WTC11 (cell line): ENCODE data around the gene GYPA. TPM values are rescaled to one million over a fixed set of nuclear protein-coding genes. Genes with fewer than 3 reads are reported as not detected.

Source experiments
- ATAC-seq: fragments of 200-7000 bp; cut with Tn5 transposase; 2 replicates; pipeline ENCODE4 v1.10.0; 2021; ENCODE audit warnings: mild to moderate bottlenecking, moderate library complexity
- CTCF ChIA-PET: fragments of 300-600 bp; sonication (Branson Sonifier 250); formaldehyde crosslinking; loops from one replicate; lab custom pipeline; 2021; ENCODE audit warnings: antibody characterized with exemption; lab: Charles Lee
- POLR2A ChIA-PET: fragments of 350-600 bp; sonication (Branson Sonifier 250); formaldehyde crosslinking; loops from one replicate; lab custom pipeline; 2021; ENCODE audit warnings: antibody characterized with exemption; lab: Charles Lee
- DNase-seq: peaks from one replicate; pipeline ENCODE4 v3.0.0; 2021; ENCODE audit warnings: low spot score
- H3K27ac Mint-ChIP-seq: 2 replicates; pipeline ENCODE4 v1.8.0; 2021; ENCODE audit warnings: mixed read lengths
- H3K27me3 Mint-ChIP-seq: 2 replicates; pipeline ENCODE4 v1.8.0; 2021; ENCODE audit warnings: low read depth, mild to moderate bottlenecking, moderate library complexity, mixed read lengths
- H3K36me3 Mint-ChIP-seq: 2 replicates; pipeline ENCODE4 v1.8.0; 2021; ENCODE audit warnings: mixed read lengths
- H3K4me1 Mint-ChIP-seq: 2 replicates; pipeline ENCODE4 v1.8.0; 2022; ENCODE audit warnings: mixed read lengths
- H3K4me3 Mint-ChIP-seq: 2 replicates; pipeline ENCODE4 v1.8.0; 2021; ENCODE audit warnings: mild to moderate bottlenecking, moderate library complexity, mixed read lengths
- H3K9me3 Mint-ChIP-seq: 2 replicates; pipeline ENCODE4 v1.8.0; 2021; ENCODE audit warnings: mixed read lengths
- GABPB1 ChIP-seq: sonication (generic); formaldehyde crosslinking; IDR thresholded peaks from 2 replicates; pipeline ENCODE4 v1.8.1; 2023; ENCODE audit warnings: mild to moderate bottlenecking, missing genetic modification reagents
- GRHL2 ChIP-seq: fragments of 250-450 bp; sonication (Bioruptor Pico); IDR thresholded peaks from 2 replicates; pipeline ENCODE4 v1.8.0; 2022; ENCODE audit warnings: mild to moderate bottlenecking, moderate library complexity; ENCODE audit not compliant: insufficient replicate concordance, severe bottlenecking
- NR1H2 ChIP-seq: sonication (generic); formaldehyde crosslinking; IDR thresholded peaks from 2 replicates; pipeline ENCODE4 v1.9.0; 2021; ENCODE audit warnings: mild to moderate bottlenecking, moderate library complexity, missing genetic modification reagents
- OVOL2 ChIP-seq: fragments of 250-450 bp; sonication (Bioruptor Pico); IDR thresholded peaks from 2 replicates; pipeline ENCODE4 v1.9.0; 2021; ENCODE audit warnings: mild to moderate bottlenecking, borderline replicate concordance
- SP1 ChIP-seq: sonication (generic); formaldehyde crosslinking; conservative IDR thresholded peaks from 2 replicates; pipeline ENCODE4 v1.8.1; 2022; ENCODE audit warnings: missing genetic modification reagents
- ZNF138 ChIP-seq: sonication (generic); formaldehyde crosslinking; conservative IDR thresholded peaks from 2 replicates; pipeline ENCODE4 v1.8.1; 2022; ENCODE audit warnings: mild to moderate bottlenecking, moderate library complexity, missing genetic modification reagents
- ZNF317 ChIP-seq: sonication (generic); formaldehyde crosslinking; IDR thresholded peaks from 2 replicates; pipeline ENCODE4 v1.8.1; 2023; ENCODE audit warnings: low read depth, mild to moderate bottlenecking, moderate library complexity, missing genetic modification reagents, borderline replicate concordance
- ZNF423 ChIP-seq: fragments of 250-450 bp; sonication (Bioruptor Pico); IDR thresholded peaks from 2 replicates; pipeline ENCODE4 v2.1.2; 2022; ENCODE audit warnings: mild to moderate bottlenecking, moderate library complexity
- total RNA-seq: library from RNA; stranded (reverse); gene quantifications from 3 replicates; pipeline ENCODE4 v1.2.3, GENCODE V29; 2021
- TF ChIP-seq, protein P1 (sequence below): sonication (generic); formaldehyde crosslinking; IDR thresholded peaks from 2 replicates; pipeline ENCODE4 v1.8.1; 2023; ENCODE audit warnings: mild to moderate bottlenecking, missing genetic modification reagents
- TF ChIP-seq, protein P2 (sequence below): sonication (generic); formaldehyde crosslinking; IDR thresholded peaks from 2 replicates; pipeline ENCODE4 v1.8.1; 2023; ENCODE audit warnings: mild to moderate bottlenecking, missing genetic modification reagents, borderline replicate concordance
- TF ChIP-seq, protein P3 (sequence below): fragments of 250-450 bp; sonication (Bioruptor Pico); IDR thresholded peaks from 2 replicates; pipeline ENCODE4 v1.9.0; 2021; ENCODE audit warnings: mild to moderate bottlenecking
- TF ChIP-seq, protein P4 (sequence below): fragments of 250-450 bp; sonication (Bioruptor Pico); IDR thresholded peaks from 2 replicates; pipeline ENCODE4 v2.1.2; 2022; ENCODE audit warnings: mild to moderate bottlenecking, moderate library complexity
- TF ChIP-seq, protein P5 (sequence below): sonication (generic); formaldehyde crosslinking; IDR thresholded peaks from 2 replicates; pipeline ENCODE4 v1.8.1; 2022; ENCODE audit warnings: mild to moderate bottlenecking, moderate library complexity, missing genetic modification reagents

GYPA gene
- total RNA-seq, 1 experiment from 2014 or later, result 0.09 TPM

GRCh38 chr4:144174401-144175067 lies 34.0 kb upstream of the GYPA start (continued):
- TF ChIP-seq, protein P1, sequence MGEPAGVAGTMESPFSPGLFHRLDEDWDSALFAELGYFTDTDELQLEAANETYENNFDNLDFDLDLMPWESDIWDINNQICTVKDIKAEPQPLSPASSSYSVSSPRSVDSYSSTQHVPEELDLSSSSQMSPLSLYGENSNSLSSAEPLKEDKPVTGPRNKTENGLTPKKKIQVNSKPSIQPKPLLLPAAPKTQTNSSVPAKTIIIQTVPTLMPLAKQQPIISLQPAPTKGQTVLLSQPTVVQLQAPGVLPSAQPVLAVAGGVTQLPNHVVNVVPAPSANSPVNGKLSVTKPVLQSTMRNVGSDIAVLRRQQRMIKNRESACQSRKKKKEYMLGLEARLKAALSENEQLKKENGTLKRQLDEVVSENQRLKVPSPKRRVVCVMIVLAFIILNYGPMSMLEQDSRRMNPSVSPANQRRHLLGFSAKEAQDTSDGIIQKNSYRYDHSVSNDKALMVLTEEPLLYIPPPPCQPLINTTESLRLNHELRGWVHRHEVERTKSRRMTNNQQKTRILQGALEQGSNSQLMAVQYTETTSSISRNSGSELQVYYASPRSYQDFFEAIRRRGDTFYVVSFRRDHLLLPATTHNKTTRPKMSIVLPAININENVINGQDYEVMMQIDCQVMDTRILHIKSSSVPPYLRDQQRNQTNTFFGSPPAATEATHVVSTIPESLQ (CRISPR knock-in tag), result no peak
- TF ChIP-seq ZNF138 (CRISPR knock-in tag) (no peak), ZNF423 (CRISPR knock-in tag) (no peak), OVOL2 (CRISPR knock-in tag) (no peak), GRHL2 (CRISPR knock-in tag) (no peak), SP1 (CRISPR knock-in tag) (no peak), NR1H2 (CRISPR knock-in tag) (no peak)
- TF ChIP-seq, protein P2, sequence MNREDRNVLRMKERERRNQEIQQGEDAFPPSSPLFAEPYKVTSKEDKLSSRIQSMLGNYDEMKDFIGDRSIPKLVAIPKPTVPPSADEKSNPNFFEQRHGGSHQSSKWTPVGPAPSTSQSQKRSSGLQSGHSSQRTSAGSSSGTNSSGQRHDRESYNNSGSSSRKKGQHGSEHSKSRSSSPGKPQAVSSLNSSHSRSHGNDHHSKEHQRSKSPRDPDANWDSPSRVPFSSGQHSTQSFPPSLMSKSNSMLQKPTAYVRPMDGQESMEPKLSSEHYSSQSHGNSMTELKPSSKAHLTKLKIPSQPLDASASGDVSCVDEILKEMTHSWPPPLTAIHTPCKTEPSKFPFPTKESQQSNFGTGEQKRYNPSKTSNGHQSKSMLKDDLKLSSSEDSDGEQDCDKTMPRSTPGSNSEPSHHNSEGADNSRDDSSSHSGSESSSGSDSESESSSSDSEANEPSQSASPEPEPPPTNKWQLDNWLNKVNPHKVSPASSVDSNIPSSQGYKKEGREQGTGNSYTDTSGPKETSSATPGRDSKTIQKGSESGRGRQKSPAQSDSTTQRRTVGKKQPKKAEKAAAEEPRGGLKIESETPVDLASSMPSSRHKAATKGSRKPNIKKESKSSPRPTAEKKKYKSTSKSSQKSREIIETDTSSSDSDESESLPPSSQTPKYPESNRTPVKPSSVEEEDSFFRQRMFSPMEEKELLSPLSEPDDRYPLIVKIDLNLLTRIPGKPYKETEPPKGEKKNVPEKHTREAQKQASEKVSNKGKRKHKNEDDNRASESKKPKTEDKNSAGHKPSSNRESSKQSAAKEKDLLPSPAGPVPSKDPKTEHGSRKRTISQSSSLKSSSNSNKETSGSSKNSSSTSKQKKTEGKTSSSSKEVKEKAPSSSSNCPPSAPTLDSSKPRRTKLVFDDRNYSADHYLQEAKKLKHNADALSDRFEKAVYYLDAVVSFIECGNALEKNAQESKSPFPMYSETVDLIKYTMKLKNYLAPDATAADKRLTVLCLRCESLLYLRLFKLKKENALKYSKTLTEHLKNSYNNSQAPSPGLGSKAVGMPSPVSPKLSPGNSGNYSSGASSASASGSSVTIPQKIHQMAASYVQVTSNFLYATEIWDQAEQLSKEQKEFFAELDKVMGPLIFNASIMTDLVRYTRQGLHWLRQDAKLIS (CRISPR knock-in tag), result no peak
- TF ChIP-seq, protein P3, sequence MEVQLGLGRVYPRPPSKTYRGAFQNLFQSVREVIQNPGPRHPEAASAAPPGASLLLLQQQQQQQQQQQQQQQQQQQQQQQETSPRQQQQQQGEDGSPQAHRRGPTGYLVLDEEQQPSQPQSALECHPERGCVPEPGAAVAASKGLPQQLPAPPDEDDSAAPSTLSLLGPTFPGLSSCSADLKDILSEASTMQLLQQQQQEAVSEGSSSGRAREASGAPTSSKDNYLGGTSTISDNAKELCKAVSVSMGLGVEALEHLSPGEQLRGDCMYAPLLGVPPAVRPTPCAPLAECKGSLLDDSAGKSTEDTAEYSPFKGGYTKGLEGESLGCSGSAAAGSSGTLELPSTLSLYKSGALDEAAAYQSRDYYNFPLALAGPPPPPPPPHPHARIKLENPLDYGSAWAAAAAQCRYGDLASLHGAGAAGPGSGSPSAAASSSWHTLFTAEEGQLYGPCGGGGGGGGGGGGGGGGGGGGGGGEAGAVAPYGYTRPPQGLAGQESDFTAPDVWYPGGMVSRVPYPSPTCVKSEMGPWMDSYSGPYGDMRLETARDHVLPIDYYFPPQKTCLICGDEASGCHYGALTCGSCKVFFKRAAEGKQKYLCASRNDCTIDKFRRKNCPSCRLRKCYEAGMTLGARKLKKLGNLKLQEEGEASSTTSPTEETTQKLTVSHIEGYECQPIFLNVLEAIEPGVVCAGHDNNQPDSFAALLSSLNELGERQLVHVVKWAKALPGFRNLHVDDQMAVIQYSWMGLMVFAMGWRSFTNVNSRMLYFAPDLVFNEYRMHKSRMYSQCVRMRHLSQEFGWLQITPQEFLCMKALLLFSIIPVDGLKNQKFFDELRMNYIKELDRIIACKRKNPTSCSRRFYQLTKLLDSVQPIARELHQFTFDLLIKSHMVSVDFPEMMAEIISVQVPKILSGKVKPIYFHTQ (CRISPR knock-in tag), result no peak
- TF ChIP-seq, protein P4, sequence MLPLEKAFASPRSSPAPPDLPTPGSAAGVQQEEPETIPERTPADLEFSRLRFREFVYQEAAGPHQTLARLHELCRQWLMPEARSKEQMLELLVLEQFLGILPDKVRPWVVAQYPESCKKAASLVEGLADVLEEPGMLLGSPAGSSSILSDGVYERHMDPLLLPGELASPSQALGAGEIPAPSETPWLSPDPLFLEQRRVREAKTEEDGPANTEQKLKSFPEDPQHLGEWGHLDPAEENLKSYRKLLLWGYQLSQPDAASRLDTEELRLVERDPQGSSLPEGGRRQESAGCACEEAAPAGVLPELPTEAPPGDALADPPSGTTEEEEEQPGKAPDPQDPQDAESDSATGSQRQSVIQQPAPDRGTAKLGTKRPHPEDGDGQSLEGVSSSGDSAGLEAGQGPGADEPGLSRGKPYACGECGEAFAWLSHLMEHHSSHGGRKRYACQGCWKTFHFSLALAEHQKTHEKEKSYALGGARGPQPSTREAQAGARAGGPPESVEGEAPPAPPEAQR (CRISPR knock-in tag), result no peak
- TF ChIP-seq, protein P5, sequence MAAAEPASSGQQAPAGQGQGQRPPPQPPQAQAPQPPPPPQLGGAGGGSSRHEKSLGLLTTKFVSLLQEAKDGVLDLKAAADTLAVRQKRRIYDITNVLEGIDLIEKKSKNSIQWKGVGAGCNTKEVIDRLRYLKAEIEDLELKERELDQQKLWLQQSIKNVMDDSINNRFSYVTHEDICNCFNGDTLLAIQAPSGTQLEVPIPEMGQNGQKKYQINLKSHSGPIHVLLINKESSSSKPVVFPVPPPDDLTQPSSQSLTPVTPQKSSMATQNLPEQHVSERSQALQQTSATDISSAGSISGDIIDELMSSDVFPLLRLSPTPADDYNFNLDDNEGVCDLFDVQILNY (CRISPR knock-in tag), result no peak

DNA sequence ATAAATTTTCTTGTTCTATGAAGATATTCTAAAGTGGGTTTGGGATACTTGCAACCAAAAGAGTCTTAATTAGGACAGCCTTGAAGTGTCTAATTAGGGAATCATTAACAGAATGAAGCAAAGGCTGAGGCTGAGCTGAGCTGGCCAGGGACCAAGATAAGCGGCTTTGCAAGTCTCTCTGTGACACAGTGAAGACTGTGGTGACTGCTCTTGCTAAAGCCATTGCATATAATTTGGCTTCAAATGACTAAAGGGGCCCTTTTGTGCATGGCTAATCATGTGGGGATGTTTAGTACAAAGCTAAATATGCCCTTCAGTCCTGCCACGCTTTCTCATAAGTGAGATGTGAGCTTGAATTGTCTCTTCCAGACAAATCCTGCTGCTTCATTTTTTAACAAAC lies 31.2 kb upstream of the GYPA start:
- ChIA-PET CTCF (no interaction called here), POLR2A (no interaction called here)
- no peaks in the 10 kb centered on the region for H3K27me3 Mint-ChIP-seq

More for the DNA sequence above, 31.2 kb upstream of the GYPA start:
- H3K4me3 Mint-ChIP-seq, result no peak overlapping the region
- H3K27ac Mint-ChIP-seq, result no peak overlapping the region
- DNase-seq (no peak), ATAC-seq (no peak)
- no peaks in the 10 kb centered on the region for H3K36me3 Mint-ChIP-seq
- TF ChIP-seq GABPB1 (CRISPR knock-in tag) (no peak), ZNF317 (no peak)
- no peaks in the 10 kb centered on the region for H3K4me1 Mint-ChIP-seq
- no peaks in the 10 kb centered on the region for H3K9me3 Mint-ChIP-seq
